Left lung (tissue), 10 donors: ENCODE results near the gene PIK3R5. TPM values are rescaled to one million over a fixed set of nuclear protein-coding genes. Genes with fewer than 3 reads are reported as not detected.

ENCODE experiments used
- ATAC-seq: fragments of 200-7000 bp; cut with Tn5 transposase; one replicate; pipeline ENCODE4 v1.9.1; 2020; ENCODE audit warnings: moderate library complexity
- DNase-seq, 4 donors: peaks; one replicate each; pipeline ENCODE4 v3.0.0-alpha.2; 2013 to 2020
- H3K27ac ChIP-seq, 2 donors: fragments of 200-600 bp; sonication (generic) in 1 of 2; one replicate each; pipeline versions ENCODE4 v1.5.0 to v1.8.0; 2020 to 2021
- H3K27me3 ChIP-seq, 2 donors: fragments of 200-600 bp; sonication (generic) in 1 of 2; one replicate each; pipeline versions ENCODE4 v1.5.0 to v1.8.0; 2020 to 2021
- H3K36me3 ChIP-seq, 2 donors: fragments of 200-600 bp; sonication (generic) in 1 of 2; one replicate each; pipeline versions ENCODE4 v1.5.0 to v1.8.0; 2020 to 2021
- H3K4me1 ChIP-seq, 2 donors: fragments of 200-600 bp; one replicate each; pipeline ENCODE4 v1.8.0; 2021
- H3K4me3 ChIP-seq, 2 donors: fragments of 200-600 bp; sonication (generic) in 1 of 2; one replicate each; pipeline versions ENCODE4 v1.5.0 to v1.8.0; 2020 to 2021; ENCODE audit warnings: mild to moderate bottlenecking in 1 of 2
- H3K9me3 ChIP-seq, 2 donors: fragments of 200-600 bp; sonication (generic) in 1 of 2; one replicate each; pipeline versions ENCODE4 v1.5.0 to v1.8.0; 2020 to 2021
- CTCF ChIP-seq, 2 donors: fragments of 200-600 bp; sonication (generic) in 1 of 2; IDR thresholded peaks; one replicate each; pipeline versions ENCODE4 v1.5.0 to v1.8.0; 2021; ENCODE audit warnings: antibody characterized with exemption in 2 of 2
- intact Hi-C, 2 donors: fragments of 100-400 bp; cut with DNase I; formaldehyde crosslinking; loops; one replicate each; pipeline versions ENCODE4 v1.11.2 to v1.14.2; 2022
- polyA plus RNA-seq, 6 donors: library from polyadenylated mRNA; unstranded; fragments of 120-200 nt; gene quantifications; one replicate each; pipeline ENCODE4 v1.2.1, GENCODE V29; 2013; ENCODE audit not compliant: insufficient read length in 6 of 6
- total RNA-seq, 2 donors: library from RNA; stranded (reverse); fragmentation: NEBNext Ultra II Directional; extraction: Animal tissue kit (Norgen Biotek cat#: 25700); gene quantifications; one replicate each; pipeline ENCODE4 v1.2.1, GENCODE V29; 2021
- donor health status: DM: no; HTN: yes; CAD: no.
- donor health status: DM: no; HTN: no; CAD: no.

PIK3R5 gene
- total and polyA plus RNA-seq, 8 donors: 1.1 to 84.8 (median 2.0) TPM

GRCh38 chr17:8959312-8959918 lies 6.1 kb downstream of the PIK3R5 start:
- Histone ChIP-seq H3K27me3 (peaks cover 0 to 31% of the 10 kb centered on the region in 2 donors), H3K4me3 (no peak overlapping the region), H3K36me3 (peaks cover 0 to 9% of the 10 kb centered on the region in 2 donors), H3K4me1 (peaks cover 0 to 94% of the 10 kb centered on the region in 2 donors), H3K9me3 (no peaks in the 10 kb centered on the region), H3K27ac (no peak overlapping the region)
- DNase-seq (no peak), ATAC-seq (no peak)
- no peak for TF ChIP-seq CTCF (IDR thresholded peaks at IDR 0.05)
- intact Hi-C loops: no loop called here

- Histone ChIP-seq H3K9me3 (no peaks in the 10 kb centered on the region), H3K4me1 (peaks cover 0 to 94% of the 10 kb centered on the region in 2 donors), H3K27me3 (peaks cover 0 to 14% of the 10 kb centered on the region in 2 donors), H3K27ac (no peak overlapping the region), H3K4me3 (no peak overlapping the region), H3K36me3 (peaks cover 0 to 9% of the 10 kb centered on the region in 2 donors)
- intact Hi-C loops: no loop called here
- TF ChIP-seq CTCF (IDR thresholded peaks at IDR 0.05): no peak
- ATAC-seq: no peak
- no peak for DNase-seq
These were observed 7.8 kb downstream of the PIK3R5 start for GRCh38 chr17:8957721-8958120.

- H3K27ac ChIP-seq: peak overlapping the region in 1 of 2 donors; percentile 93
These were observed 9.0 kb downstream of the PIK3R5 start for GRCh38 chr17:8956465-8956902.

GRCh38 chr17:8955021-8955959 lies 10.2 kb downstream of the PIK3R5 start:
- intact Hi-C loops: no loop called here
- TF ChIP-seq CTCF (IDR thresholded peaks at IDR 0.05): no peak
- Histone ChIP-seq H3K27ac (peak overlapping the region; percentile 46 to 93), H3K9me3 (no peaks in the 10 kb centered on the region), H3K27me3 (peaks cover 0 to 11% of the 10 kb centered on the region in 2 donors), H3K36me3 (no peaks in the 10 kb centered on the region), H3K4me3 (peak overlapping the region in 1 of 2 donors; percentile 3), H3K4me1 (peaks cover 0 to 95% of the 10 kb centered on the region in 2 donors)
- DNase-seq: no peak
- peak; percentile 54 for ATAC-seq

More at GRCh38 chr17:8956465-8956902, 9.0 kb downstream of the PIK3R5 start:
- peaks cover 0 to 6% of the 10 kb centered on the region in 2 donors for H3K36me3 ChIP-seq
- H3K9me3 ChIP-seq: no peaks in the 10 kb centered on the region
- peaks cover 0 to 11% of the 10 kb centered on the region in 2 donors for H3K27me3 ChIP-seq
- no peak overlapping the region for H3K4me3 ChIP-seq
- DNase-seq: no peak
- no peak for TF ChIP-seq CTCF (IDR thresholded peaks at IDR 0.05)
- intact Hi-C loops: no loop called here
- peaks cover 0 to 95% of the 10 kb centered on the region in 2 donors for H3K4me1 ChIP-seq
- no peak for ATAC-seq

- TF ChIP-seq CTCF (IDR thresholded peaks at IDR 0.05): no peak
- DNase-seq (peak in 3 of 4 donors; percentile 16 to 93 (median 89)), ATAC-seq (peak; percentile 86)
- peaks cover 0 to 98% of the 10 kb centered on the region in 2 donors for H3K4me1 ChIP-seq
- intact Hi-C loops: no loop called here
- H3K9me3 ChIP-seq: no peaks in the 10 kb centered on the region
- peaks cover 0 to 11% of the 10 kb centered on the region in 2 donors for H3K27me3 ChIP-seq
- peak overlapping the region; percentile 48 to 93 for H3K27ac ChIP-seq
- no peaks in the 10 kb centered on the region for H3K36me3 ChIP-seq
- H3K4me3 ChIP-seq: peak overlapping the region in 1 of 2 donors; percentile 3
These were observed 11.2 kb downstream of the PIK3R5 start for GRCh38 chr17:8954339-8954738.
